ENCODE results near the gene TPST2. TPM values are rescaled to one million over a fixed set of nuclear protein-coding genes. Genes with fewer than 3 reads are reported as not detected.

The TPST2 gene
- total RNA-seq, 1 experiment from 2014 or later = 8.2 TPM

- CTCF ChIA-PET = no interaction called here
- Histone ChIP-seq H3K27ac (ENCODE audit: low read depth, low read length, poor library complexity, severe bottlenecking) (no peak overlapping the region), H3K36me3 (ENCODE audit: insufficient read depth, low read length, poor library complexity, severe bottlenecking) (no peaks in the 10 kb centered on the region), H3K9me3 (ENCODE audit: low read depth, low read length, poor library complexity, severe bottlenecking) (no peaks in the 10 kb centered on the region), H3K4me3 (ENCODE audit: low read depth, low read length, poor library complexity, severe bottlenecking) (no peak overlapping the region), H3K27me3 (replicated peaks; ENCODE audit: insufficient read depth, low read depth, low read length, poor library complexity) (no peaks in the 10 kb centered on the region), H3K4me1 (ENCODE audit: insufficient read depth, low read length, poor library complexity, severe bottlenecking) (peaks cover 6% of the 10 kb centered on the region)
- intact Hi-C loops (cut with micrococcal nuclease; ENCODE audit: unreplicated experiment) = no loop called here
- peak; percentile 29 for DNase-seq (ENCODE audit: low spot score)
- POLR2A ChIA-PET (ENCODE audit: low non-redundant PET) = no interaction called here
- no TSS peak for BruUV-seq (replicated peaks)
- no peak for TF ChIP-seq EZH2 (IDR thresholded peaks at IDR 0.05; ENCODE audit: borderline replicate concordance, low read depth, low read length, poor library complexity, severe bottlenecking)
- no peak for TF ChIP-seq CTCF (conservative IDR thresholded peaks at IDR 0.05; ENCODE audit: low read depth, low read length)
These were observed 21.7 kb downstream of the TPST2 start for GRCh38 chr22:26568207-26568706.

GRCh38 chr22:26567610-26568009, 22.3 kb downstream of the TPST2 start:
- ChIA-PET CTCF (no interaction called here), POLR2A (ENCODE audit: low non-redundant PET) (no interaction called here)
- H3K27me3 ChIP-seq (replicated peaks; ENCODE audit: insufficient read depth, low read depth, low read length, poor library complexity) = no peaks in the 10 kb centered on the region
- H3K27ac ChIP-seq (ENCODE audit: low read depth, low read length, poor library complexity, severe bottlenecking) = no peak overlapping the region
- no peak overlapping the region for H3K4me3 ChIP-seq (ENCODE audit: low read depth, low read length, poor library complexity, severe bottlenecking)
- H3K4me1 ChIP-seq (ENCODE audit: insufficient read depth, low read length, poor library complexity, severe bottlenecking) = peaks cover 6% of the 10 kb centered on the region
- no peaks in the 10 kb centered on the region for H3K9me3 ChIP-seq (ENCODE audit: low read depth, low read length, poor library complexity, severe bottlenecking)
- no peak for DNase-seq (ENCODE audit: low spot score)
- no peaks in the 10 kb centered on the region for H3K36me3 ChIP-seq (ENCODE audit: insufficient read depth, low read length, poor library complexity, severe bottlenecking)
- no peak for TF ChIP-seq EZH2 (IDR thresholded peaks at IDR 0.05; ENCODE audit: borderline replicate concordance, low read depth, low read length, poor library complexity, severe bottlenecking)
- TF ChIP-seq CTCF (conservative IDR thresholded peaks at IDR 0.05; ENCODE audit: low read depth, low read length) = no peak
- intact Hi-C loops (cut with micrococcal nuclease; ENCODE audit: unreplicated experiment) = no loop called here
- BruUV-seq (replicated peaks) = no TSS peak

GRCh38 chr22:26566994-26567393, 22.9 kb downstream of the TPST2 start:
- no peak for TF ChIP-seq EZH2 (IDR thresholded peaks at IDR 0.05; ENCODE audit: borderline replicate concordance, low read depth, low read length, poor library complexity, severe bottlenecking)
- TF ChIP-seq CTCF (conservative IDR thresholded peaks at IDR 0.05; ENCODE audit: low read depth, low read length) = no peak
- Histone ChIP-seq H3K4me3 (ENCODE audit: low read depth, low read length, poor library complexity, severe bottlenecking) (no peak overlapping the region), H3K4me1 (ENCODE audit: insufficient read depth, low read length, poor library complexity, severe bottlenecking) (peaks cover 6% of the 10 kb centered on the region), H3K27ac (ENCODE audit: low read depth, low read length, poor library complexity, severe bottlenecking) (no peak overlapping the region), H3K36me3 (ENCODE audit: insufficient read depth, low read length, poor library complexity, severe bottlenecking) (no peaks in the 10 kb centered on the region), H3K9me3 (ENCODE audit: low read depth, low read length, poor library complexity, severe bottlenecking) (no peaks in the 10 kb centered on the region), H3K27me3 (replicated peaks; ENCODE audit: insufficient read depth, low read depth, low read length, poor library complexity) (no peaks in the 10 kb centered on the region)
- no peak for DNase-seq (ENCODE audit: low spot score)
- CTCF ChIA-PET = no interaction called here
- intact Hi-C loops (cut with micrococcal nuclease; ENCODE audit: unreplicated experiment) = no loop called here
- POLR2A ChIA-PET (ENCODE audit: low non-redundant PET) = no interaction called here
- no TSS peak for BruUV-seq (replicated peaks)

All from A673 (cell line).